HEK293 (cell line): Measurements from ENCODE around the gene MRLN.

Experiments used
- CTCF ChIA-PET: fragments of 350-600 bp; formaldehyde crosslinking; extraction: SDS; loops from one replicate; lab custom pipeline; 2021; ENCODE audit warnings: antibody characterized with exemption; lab: Yijun Ruan, JAX
- POLR2A ChIA-PET: fragments of 300-600 bp; formaldehyde crosslinking; extraction: SDS; loops from one replicate; lab custom pipeline; 2020; ENCODE audit warnings: antibody characterized with exemption, inconsistent platforms; lab: Yijun Ruan, JAX
- H3K27ac ChIP-seq: fragments of 200-500 bp; sonication (Bioruptor generic); 2 replicates; pipeline ENCODE4 v1.5.1; 2014; ENCODE audit warnings: low read depth, low read length, control low read depth, inconsistent platforms; ENCODE audit errors: extremely low read depth
- H3K36me3 ChIP-seq, 2 experiments: fragments of 200-500 bp in 1 of 2; sonication (Bioruptor generic) in 1 of 2; 1 replicate in 1 of 2; 2 replicates in 1 of 2; pipeline ENCODE4 v1.5.1; 2014 to 2017; ENCODE audit warnings: inconsistent platforms in 2 of 2, low read length in 2 of 2; ENCODE audit not compliant: control insufficient read depth in 2 of 2, insufficient read depth in 1 of 2
- H3K4me1 ChIP-seq: fragments of 200-500 bp; sonication (Bioruptor generic); 2 replicates; pipeline ENCODE4 v1.5.1; 2014; ENCODE audit warnings: mild to moderate bottlenecking, low read length, inconsistent platforms; ENCODE audit not compliant: control insufficient read depth, insufficient read depth
- H3K4me3 ChIP-seq: 2 replicates; pipeline ENCODE4 v1.5.1; 2011; ENCODE audit warnings: low read depth, mild to moderate bottlenecking, control low read depth, low read length, moderate library complexity
- H3K9me3 ChIP-seq: fragments of 200-500 bp; sonication (Bioruptor generic); 2 replicates; pipeline ENCODE4 v1.5.1; 2014; ENCODE audit warnings: low read depth, low read length, inconsistent platforms; ENCODE audit not compliant: control insufficient read depth, insufficient read depth
- ATF2 ChIP-seq: fragments of 450-650 bp; formaldehyde crosslinking; IDR thresholded peaks from 2 replicates; pipeline ENCODE4 v1.5.1; 2016; ENCODE audit warnings: missing biosample characterization, missing genetic modification characterization, low read depth
- GLI2 ChIP-seq: fragments of 450-650 bp; formaldehyde crosslinking; IDR thresholded peaks from 2 replicates; pipeline ENCODE4; 2017; ENCODE audit warnings: missing biosample characterization, missing genetic modification characterization, low read depth, borderline replicate concordance
- GLI4 ChIP-seq: fragments of 450-650 bp; formaldehyde crosslinking; IDR thresholded peaks from 2 replicates; pipeline ENCODE4 v1.5.1; 2016; ENCODE audit warnings: missing biosample characterization, missing genetic modification characterization
- GLIS1 ChIP-seq: fragments of 450-650 bp; formaldehyde crosslinking; IDR thresholded peaks from 2 replicates; pipeline ENCODE4 v1.5.1; 2016; ENCODE audit warnings: missing biosample characterization, missing genetic modification characterization
- HIC1 ChIP-seq: fragments of 450-650 bp; formaldehyde crosslinking; IDR thresholded peaks from 2 replicates; pipeline ENCODE4 v1.5.1; 2016; ENCODE audit warnings: missing biosample characterization, missing genetic modification characterization
- KLF1 ChIP-seq: fragments of 450-650 bp; formaldehyde crosslinking; IDR thresholded peaks from 2 replicates; pipeline ENCODE4 v1.5.1; 2016; ENCODE audit warnings: missing biosample characterization, missing genetic modification characterization
- MEIS1 ChIP-seq: sonication (generic); formaldehyde crosslinking; IDR thresholded peaks from 2 replicates; pipeline ENCODE4 v1.8.1; 2022; ENCODE audit warnings: missing genetic modification reagents, mild to moderate bottlenecking, borderline replicate concordance
- ZBTB17 ChIP-seq: fragments of 450-650 bp; formaldehyde crosslinking; IDR thresholded peaks from 2 replicates; pipeline ENCODE4 v1.5.1; 2016; ENCODE audit warnings: missing biosample characterization, missing genetic modification characterization
- ZFP3 ChIP-seq: fragments of 450-650 bp; formaldehyde crosslinking; IDR thresholded peaks from 2 replicates; pipeline ENCODE4 v1.5.1; 2016; ENCODE audit warnings: low read depth, missing biosample characterization, missing genetic modification characterization
- ZFP37 ChIP-seq: fragments of 450-650 bp; formaldehyde crosslinking; IDR thresholded peaks from 2 replicates; pipeline ENCODE4 v1.5.1; 2016; ENCODE audit warnings: missing biosample characterization, missing genetic modification characterization
- ZNF132 ChIP-seq: fragments of 450-650 bp; formaldehyde crosslinking; IDR thresholded peaks from 2 replicates; pipeline ENCODE4 v1.5.1; 2017; ENCODE audit warnings: missing biosample characterization, missing genetic modification characterization, borderline replicate concordance
- ZNF140 ChIP-seq: fragments of 450-650 bp; formaldehyde crosslinking; IDR thresholded peaks from 2 replicates; pipeline ENCODE4 v1.5.1; 2016; ENCODE audit warnings: missing biosample characterization, missing genetic modification characterization
- ZNF155 ChIP-seq: fragments of 450-650 bp; formaldehyde crosslinking; IDR thresholded peaks from 2 replicates; pipeline ENCODE4 v1.5.1; 2016; ENCODE audit warnings: missing biosample characterization, missing genetic modification characterization
- ZNF175 ChIP-seq: fragments of 450-650 bp; formaldehyde crosslinking; IDR thresholded peaks from 2 replicates; pipeline ENCODE4 v1.5.1; 2016; ENCODE audit warnings: missing biosample characterization, missing genetic modification characterization
- ZNF248 ChIP-seq: fragments of 450-650 bp; formaldehyde crosslinking; IDR thresholded peaks from 2 replicates; pipeline ENCODE4 v1.5.1; 2017; ENCODE audit warnings: missing biosample characterization, missing genetic modification characterization
- ZNF274 ChIP-seq, 2 experiments: fragments of 200-500 bp in 1 of 2; fragments of 450-650 bp in 1 of 2; sonication (Bioruptor generic) in 1 of 2; formaldehyde crosslinking in 1 of 2; IDR thresholded peaks; 2 replicates each; pipeline versions ENCODE4 v1.5.1 to v1.6.1; 2014 to 2016; ENCODE audit warnings: borderline replicate concordance in 1 of 2, inconsistent platforms in 1 of 2, low read length in 1 of 2, missing biosample characterization in 1 of 2, missing genetic modification characterization in 1 of 2
- ZNF311 ChIP-seq: fragments of 450-650 bp; formaldehyde crosslinking; IDR thresholded peaks from 2 replicates; pipeline ENCODE4 v1.5.1; 2017; ENCODE audit warnings: missing biosample characterization, missing genetic modification characterization, borderline replicate concordance
- ZNF335 ChIP-seq: fragments of 450-650 bp; formaldehyde crosslinking; conservative IDR thresholded peaks from 2 replicates; pipeline ENCODE4 v1.5.1; 2016; ENCODE audit warnings: missing biosample characterization, missing genetic modification characterization
- ZNF513 ChIP-seq: fragments of 450-650 bp; IDR thresholded peaks from 2 replicates; pipeline ENCODE4 v1.5.1; 2018; ENCODE audit warnings: missing biosample characterization, missing genetic modification characterization
- ZNF530 ChIP-seq: fragments of 450-650 bp; formaldehyde crosslinking; IDR thresholded peaks from 2 replicates; pipeline ENCODE4 v1.5.1; 2016; ENCODE audit warnings: low read depth, missing biosample characterization, missing genetic modification characterization
- ZNF555 ChIP-seq: fragments of 450-650 bp; formaldehyde crosslinking; conservative IDR thresholded peaks from 2 replicates; pipeline ENCODE4 v1.5.1; 2017; ENCODE audit warnings: missing biosample characterization, mild to moderate bottlenecking, missing genetic modification characterization, inconsistent platforms
- ZNF580 ChIP-seq: fragments of 450-650 bp; formaldehyde crosslinking; IDR thresholded peaks from 2 replicates; pipeline ENCODE4 v1.5.1; 2016; ENCODE audit warnings: missing biosample characterization, missing genetic modification characterization
- ZNF610 ChIP-seq: fragments of 450-650 bp; formaldehyde crosslinking; IDR thresholded peaks from 2 replicates; pipeline ENCODE4 v1.5.1; 2016; ENCODE audit warnings: missing biosample characterization, missing genetic modification characterization, borderline replicate concordance
- TF ChIP-seq, protein P1 (sequence below): fragments of 450-650 bp; formaldehyde crosslinking; IDR thresholded peaks from 2 replicates; pipeline ENCODE4 v1.5.1; 2016; ENCODE audit warnings: missing biosample characterization, missing genetic modification characterization
- TF ChIP-seq, protein P2 (sequence below): fragments of 450-650 bp; formaldehyde crosslinking; IDR thresholded peaks from 2 replicates; pipeline ENCODE4 v1.5.1; 2016; ENCODE audit warnings: missing biosample characterization, missing genetic modification characterization

The MRLN gene

DNA sequence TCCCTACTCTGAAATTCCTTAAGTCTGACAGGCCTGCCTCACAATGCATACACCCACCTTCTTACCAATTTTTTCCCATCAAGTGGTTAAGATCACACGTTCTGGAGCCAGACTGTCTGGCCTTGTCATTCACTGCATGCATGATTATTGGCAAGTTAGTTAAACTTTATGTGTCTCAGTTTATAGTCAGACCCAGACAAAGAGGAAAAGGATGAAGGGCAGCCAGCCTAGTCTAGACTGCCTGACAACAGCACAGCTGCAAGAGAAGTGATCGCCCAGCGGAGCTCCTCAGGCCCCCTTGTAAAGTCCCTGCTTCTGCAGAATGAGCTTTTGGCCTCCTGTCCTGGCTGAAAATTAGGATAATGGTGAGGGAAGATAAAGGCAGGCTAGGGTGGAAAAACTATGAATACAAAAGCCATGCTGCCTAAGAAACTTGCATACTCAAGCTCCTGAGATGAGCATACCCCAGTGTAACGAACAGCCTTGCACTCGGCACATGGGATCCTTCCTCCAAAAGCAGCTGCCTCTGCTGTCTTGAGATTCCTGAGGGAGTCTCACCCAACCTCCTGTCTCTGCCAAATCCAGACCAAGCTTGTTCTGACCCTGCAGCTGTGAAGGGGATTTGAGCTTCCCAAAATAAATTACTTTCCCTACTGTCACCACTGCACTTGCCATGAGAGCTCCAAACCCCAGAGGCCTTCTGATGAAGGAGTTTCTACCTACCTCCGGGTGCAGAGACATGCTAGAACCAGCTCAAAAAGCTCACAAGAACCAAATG, 26.7 kb upstream of the MRLN start:
- POLR2A ChIA-PET: no interaction called here
- no peak overlapping the region for H3K4me3 ChIP-seq
- CTCF ChIA-PET: interaction anchor here (0.6 to 0.8 kb wide), 2 partner anchors 85 to 154 kb away, joined by 3 to 7 read pairs; no protein-coding TSS in a partner anchor
- TF ChIP-seq ZFP37 (tag by site-specific recombination) (no peak), ZNF274 (IDR thresholded peaks at IDR 0.05; ENCODE audit: low read length) (no peak), ZNF274 (tag by site-specific recombination; IDR thresholded peaks at IDR 0.05; ENCODE audit: borderline replicate concordance) (no peak), ZNF175 (tag by site-specific recombination) (no peak), ZBTB17 (no peak), ATF2 (tag by site-specific recombination) (no peak)
- TF ChIP-seq, all 188 proteins: peak for 0
- H3K9me3 ChIP-seq: no peaks in the 10 kb centered on the region
- H3K4me1 ChIP-seq: no peaks in the 10 kb centered on the region
- no peaks in the 10 kb centered on the region for H3K36me3 ChIP-seq
- no peak overlapping the region for H3K27ac ChIP-seq

GRCh38 chr10:59774451-59774850, 21.2 kb upstream of the MRLN start:
- H3K9me3 ChIP-seq: no peaks in the 10 kb centered on the region
- H3K4me1 ChIP-seq: no peaks in the 10 kb centered on the region

GRCh38 chr10:59773088-59773487, 19.8 kb upstream of the MRLN start:
- H3K4me1 ChIP-seq: no peaks in the 10 kb centered on the region
- H3K36me3 ChIP-seq: no peaks in the 10 kb centered on the region
- H3K9me3 ChIP-seq: no peaks in the 10 kb centered on the region
- H3K4me3 ChIP-seq: no peak overlapping the region
- no peak overlapping the region for H3K27ac ChIP-seq
- ChIA-PET CTCF (no interaction called here), POLR2A (no interaction called here)
- TF ChIP-seq ZBTB17 (no peak), GLIS1 (tag by site-specific recombination) (no peak), MEIS1 (CRISPR knock-in tag) (no peak), ZFP3 (tag by site-specific recombination) (no peak), ZNF175 (tag by site-specific recombination) (no peak), ZNF311 (tag by site-specific recombination) (no peak), ZNF248 (tag by site-specific recombination) (no peak), ZNF140 (no peak), ZNF513 (tag by site-specific recombination) (no peak), ZNF155 (tag by site-specific recombination) (no peak), ZNF580 (no peak), HIC1 (tag by site-specific recombination) (no peak), KLF1 (no peak), GLI2 (tag by site-specific recombination) (no peak), ZNF335 (no peak), ZNF132 (tag by site-specific recombination) (no peak)
- TF ChIP-seq, protein P1, sequence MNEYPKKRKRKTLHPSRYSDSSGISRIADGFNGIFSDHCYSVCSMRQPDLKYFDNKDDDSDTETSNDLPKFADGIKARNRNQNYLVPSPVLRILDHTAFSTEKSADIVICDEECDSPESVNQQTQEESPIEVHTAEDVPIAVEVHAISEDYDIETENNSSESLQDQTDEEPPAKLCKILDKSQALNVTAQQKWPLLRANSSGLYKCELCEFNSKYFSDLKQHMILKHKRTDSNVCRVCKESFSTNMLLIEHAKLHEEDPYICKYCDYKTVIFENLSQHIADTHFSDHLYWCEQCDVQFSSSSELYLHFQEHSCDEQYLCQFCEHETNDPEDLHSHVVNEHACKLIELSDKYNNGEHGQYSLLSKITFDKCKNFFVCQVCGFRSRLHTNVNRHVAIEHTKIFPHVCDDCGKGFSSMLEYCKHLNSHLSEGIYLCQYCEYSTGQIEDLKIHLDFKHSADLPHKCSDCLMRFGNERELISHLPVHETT (tag by site-specific recombination): no peak
- TF ChIP-seq, protein P2, sequence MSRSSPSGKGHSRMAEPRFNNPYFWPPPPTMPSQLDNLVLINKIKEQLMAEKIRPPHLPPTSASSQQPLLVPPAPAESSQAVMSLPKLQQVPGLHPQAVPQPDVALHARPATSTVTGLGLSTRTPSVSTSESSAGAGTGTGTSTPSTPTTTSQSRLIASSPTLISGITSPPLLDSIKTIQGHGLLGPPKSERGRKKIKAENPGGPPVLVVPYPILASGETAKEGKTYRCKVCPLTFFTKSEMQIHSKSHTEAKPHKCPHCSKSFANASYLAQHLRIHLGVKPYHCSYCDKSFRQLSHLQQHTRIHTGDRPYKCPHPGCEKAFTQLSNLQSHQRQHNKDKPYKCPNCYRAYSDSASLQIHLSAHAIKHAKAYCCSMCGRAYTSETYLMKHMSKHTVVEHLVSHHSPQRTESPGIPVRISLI (tag by site-specific recombination): no peak

More at GRCh38 chr10:59774451-59774850, 21.2 kb upstream of the MRLN start:
- TF ChIP-seq GLI4: no peak
- TF ChIP-seq ZNF610 (tag by site-specific recombination): no peak
- TF ChIP-seq ZNF555: no peak
- TF ChIP-seq ZNF530 (tag by site-specific recombination): no peak
- no peak overlapping the region for H3K4me3 ChIP-seq
- ChIA-PET POLR2A (no interaction called here), CTCF (no interaction called here)
- H3K36me3 ChIP-seq: no peaks in the 10 kb centered on the region
- no peak overlapping the region for H3K27ac ChIP-seq
